ENCODE data around the gene IL7R.

DNA sequence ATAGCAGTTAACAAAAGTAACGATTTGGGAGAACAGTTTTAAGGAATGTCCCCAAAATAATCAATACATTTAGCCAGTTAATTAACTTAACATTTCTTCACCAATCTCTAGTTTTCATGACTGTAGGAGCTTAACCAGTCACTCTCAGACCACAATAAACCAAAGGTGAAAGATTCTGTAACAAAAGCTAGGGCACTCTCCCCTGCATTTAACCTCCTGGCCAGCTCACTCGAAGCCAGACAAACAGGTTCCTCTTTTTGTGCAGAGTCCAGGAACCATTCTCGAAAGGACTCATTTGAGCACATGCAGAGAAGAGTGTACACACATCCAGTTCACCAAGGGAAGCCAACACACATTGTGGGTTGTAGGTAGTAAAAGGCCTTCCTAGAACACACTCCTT is 6.5 kb downstream of the IL7R start:
- TF ChIP-seq POLR2A (IDR thresholded peaks at IDR 0.05; ENCODE audit: low read length) (no peak), FOSL2 (IDR thresholded peaks at IDR 0.05) (no peak), FOSL2 (CRISPR knock-in tag; IDR thresholded peaks at IDR 0.05) (no peak), MAFK (IDR thresholded peaks at IDR 0.05; ENCODE audit: partially characterized antibody) (no peak), CBX8 (IDR thresholded peaks at IDR 0.05) (no peak), MYC (IDR thresholded peaks at IDR 0.05; ENCODE audit: borderline replicate concordance, low read length) (no peak), MAX (IDR thresholded peaks at IDR 0.05) (no peak)
